Stimulated activated CD8-positive, alpha-beta memory T cell treated with anti-CD3 and anti-CD28 coated beads, Interleukin-12 subunit alpha, Interleukin-12 subunit beta, amount 100 ng/mL, for 24 hours (primary cell): ENCODE data around the gene ARHGEF26.

ENCODE experiments used
- DNase-seq: peaks from one replicate; pipeline ENCODE4 v3.0.0-alpha.2; 2020; ENCODE audit errors: extremely low read depth

The ARHGEF26 gene

GRCh38 chr3:154195620-154196356, 74.6 kb downstream of the ARHGEF26 start:
- DNase-seq: no peak

- no peak for DNase-seq
Measured at GRCh38 chr3:154197751-154198150, 76.6 kb downstream of the ARHGEF26 start.

- no peak for DNase-seq
Measured at GRCh38 chr3:154209499-154209898, 88.3 kb downstream of the ARHGEF26 start.

- DNase-seq: no peak
Measured at GRCh38 chr3:154210986-154211385, 89.8 kb downstream of the ARHGEF26 start.

GRCh38 chr3:154214306-154214705, 93.1 kb downstream of the ARHGEF26 start:
- DNase-seq: no peak

GRCh38 chr3:154217671-154218070, 96.5 kb downstream of the ARHGEF26 start:
- DNase-seq: no peak

GRCh38 chr3:154218728-154219127, 97.5 kb downstream of the ARHGEF26 start:
- no peak for DNase-seq

- no peak for DNase-seq
Measured at GRCh38 chr3:154220462-154220861, 99.3 kb downstream of the ARHGEF26 start.

GRCh38 chr3:154223519-154223918, 102.3 kb downstream of the ARHGEF26 start:
- no peak for DNase-seq

GRCh38 chr3:154224366-154224765, 103.2 kb downstream of the ARHGEF26 start:
- DNase-seq: no peak

GRCh38 chr3:154224866-154225265, 103.7 kb downstream of the ARHGEF26 start:
- DNase-seq: no peak

GRCh38 chr3:154225536-154225935, 104.3 kb downstream of the ARHGEF26 start:
- no peak for DNase-seq

- no peak for DNase-seq
Measured at GRCh38 chr3:154227531-154227930, 106.3 kb downstream of the ARHGEF26 start.

- DNase-seq: no peak
Measured at GRCh38 chr3:154228561-154229216, 107.5 kb downstream of the ARHGEF26 start.

GRCh38 chr3:154229217-154229590, 108.0 kb downstream of the ARHGEF26 start:
- no peak for DNase-seq

GRCh38 chr3:154235330-154235729, 114.1 kb downstream of the ARHGEF26 start:
- DNase-seq: no peak

- no peak for DNase-seq
Measured at GRCh38 chr3:154236331-154236730, 115.1 kb downstream of the ARHGEF26 start.

GRCh38 chr3:154240235-154240634, 119.0 kb downstream of the ARHGEF26 start:
- DNase-seq: no peak

GRCh38 chr3:154241496-154241895, 120.3 kb downstream of the ARHGEF26 start:
- DNase-seq: no peak

GRCh38 chr3:154242766-154243165, 121.6 kb downstream of the ARHGEF26 start:
- DNase-seq: no peak

GRCh38 chr3:154243353-154243752, 122.2 kb downstream of the ARHGEF26 start:
- no peak for DNase-seq

GRCh38 chr3:154244644-154245043, 123.5 kb downstream of the ARHGEF26 start:
- no peak for DNase-seq

- no peak for DNase-seq
Measured at GRCh38 chr3:154247806-154248415, 126.7 kb downstream of the ARHGEF26 start.
